Vagina (tissue), 2 donors: ENCODE data around the gene EDN3. TPM values are rescaled to one million over a fixed set of nuclear protein-coding genes. Genes with fewer than 3 reads are reported as not detected.

Experiments
- DNase-seq, 2 donors: peaks; one replicate each; pipeline ENCODE4 v3.0.0-alpha.2; 2017; ENCODE audit errors: extremely low spot score in 2 of 2
- H3K27ac ChIP-seq: fragments of 200-600 bp; sonication (generic); one replicate; pipeline ENCODE4 v1.5.1; 2019
- H3K27me3 ChIP-seq: fragments of 200-600 bp; sonication (generic); one replicate; pipeline ENCODE4 v1.5.1; 2019
- H3K36me3 ChIP-seq, 2 donors: fragments of 200-600 bp; sonication (generic); one replicate each; pipeline ENCODE4 v1.5.1; 2017 to 2019
- H3K4me1 ChIP-seq: fragments of 200-600 bp; sonication (generic); one replicate; pipeline ENCODE4 v1.5.1; 2019
- H3K4me3 ChIP-seq, 2 donors: fragments of 200-600 bp; sonication (generic); 1 replicate in 1 of 2; 2 replicates in 1 of 2; pipeline ENCODE4 v1.5.1; 2016 to 2019
- H3K9me3 ChIP-seq: fragments of 200-600 bp; sonication (generic); one replicate; pipeline ENCODE4 v1.5.1; 2019
- POLR2A ChIP-seq, 2 donors: fragments of 450-650 bp; IDR thresholded peaks; one replicate each; pipeline ENCODE4 v1.6.1; 2017; ENCODE audit warnings: antibody characterized with exemption in 2 of 2, mild to moderate bottlenecking in 2 of 2, moderate library complexity in 2 of 2
- POLR2AphosphoS5 ChIP-seq, 2 donors: sonication (generic); formaldehyde crosslinking; IDR thresholded peaks; one replicate each; pipeline ENCODE4 v1.9.0; 2017; ENCODE audit warnings: antibody characterized with exemption in 2 of 2, mild to moderate bottlenecking in 2 of 2, low read depth in 1 of 2; ENCODE audit not compliant: insufficient read depth in 1 of 2
- intact Hi-C: fragments of 100-400 bp; cut with DNase I; formaldehyde crosslinking; loops from one replicate; pipeline ENCODE4 v1.15.1; 2023
- total RNA-seq: library from RNA; depleted of rRNA; stranded (reverse); fragments of >200 nt; gene quantifications from one replicate; pipeline ENCODE4 v1.2.3, GENCODE V29; 2016
- TF ChIP-seq, protein P1 (sequence below), 3 experiments: fragments of 450-650 bp in 2 of 3; fragments of 200-600 bp in 1 of 3; sonication (generic) in 1 of 3; IDR thresholded peaks; one replicate each; pipeline ENCODE4 v1.5.1; 2017 to 2019; ENCODE audit warnings: antibody characterized with exemption in 3 of 3, mild to moderate bottlenecking in 2 of 3, moderate library complexity in 2 of 3

Gene EDN3
- total RNA-seq, 1 donor from 2014 or later: 220 TPM

DNA sequence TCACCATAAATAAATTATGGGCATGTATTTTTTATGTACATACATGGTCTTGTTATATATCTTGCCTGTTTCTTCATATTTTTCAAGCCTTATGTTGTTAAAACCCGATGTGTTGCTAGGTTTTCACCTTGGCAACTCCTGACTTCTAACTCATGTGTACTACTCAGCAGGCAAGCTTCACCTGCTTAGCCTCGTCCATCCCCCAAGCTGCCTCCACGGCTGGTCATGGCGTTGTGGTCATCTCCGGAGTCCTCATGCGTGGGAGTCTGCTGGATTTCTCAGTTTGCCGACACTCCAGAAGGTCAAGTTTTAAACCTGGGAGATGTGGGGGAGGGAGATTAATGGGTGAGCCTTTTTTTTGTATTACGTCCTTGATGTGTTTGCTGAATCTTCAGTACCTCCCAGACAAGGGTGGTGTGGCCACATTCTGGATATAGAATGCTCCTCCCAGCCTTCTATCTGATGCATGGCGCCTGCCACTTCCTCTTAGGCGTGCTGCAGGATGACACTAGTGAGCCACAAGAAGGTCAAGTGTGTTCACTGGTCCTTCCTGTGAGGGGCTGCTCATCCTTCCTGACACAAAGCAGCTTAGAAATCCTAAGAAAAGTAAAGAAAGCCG lies 26.6 kb upstream of the EDN3 start:
- Histone ChIP-seq H3K4me1 (no peaks in the 10 kb centered on the region), H3K9me3 (no peaks in the 10 kb centered on the region), H3K4me3 (no peak overlapping the region), H3K27me3 (no peaks in the 10 kb centered on the region), H3K27ac (no peak overlapping the region), H3K36me3 (no peaks in the 10 kb centered on the region)
- intact Hi-C loops: no loop called here
- DNase-seq: no peak
- TF ChIP-seq POLR2AphosphoS5 (IDR thresholded peaks at IDR 0.05; ENCODE audit: insufficient read depth in 1 of 2, low read depth in 1 of 2) (no peak), POLR2A (IDR thresholded peaks at IDR 0.05) (no peak)
- TF ChIP-seq, protein P1, sequence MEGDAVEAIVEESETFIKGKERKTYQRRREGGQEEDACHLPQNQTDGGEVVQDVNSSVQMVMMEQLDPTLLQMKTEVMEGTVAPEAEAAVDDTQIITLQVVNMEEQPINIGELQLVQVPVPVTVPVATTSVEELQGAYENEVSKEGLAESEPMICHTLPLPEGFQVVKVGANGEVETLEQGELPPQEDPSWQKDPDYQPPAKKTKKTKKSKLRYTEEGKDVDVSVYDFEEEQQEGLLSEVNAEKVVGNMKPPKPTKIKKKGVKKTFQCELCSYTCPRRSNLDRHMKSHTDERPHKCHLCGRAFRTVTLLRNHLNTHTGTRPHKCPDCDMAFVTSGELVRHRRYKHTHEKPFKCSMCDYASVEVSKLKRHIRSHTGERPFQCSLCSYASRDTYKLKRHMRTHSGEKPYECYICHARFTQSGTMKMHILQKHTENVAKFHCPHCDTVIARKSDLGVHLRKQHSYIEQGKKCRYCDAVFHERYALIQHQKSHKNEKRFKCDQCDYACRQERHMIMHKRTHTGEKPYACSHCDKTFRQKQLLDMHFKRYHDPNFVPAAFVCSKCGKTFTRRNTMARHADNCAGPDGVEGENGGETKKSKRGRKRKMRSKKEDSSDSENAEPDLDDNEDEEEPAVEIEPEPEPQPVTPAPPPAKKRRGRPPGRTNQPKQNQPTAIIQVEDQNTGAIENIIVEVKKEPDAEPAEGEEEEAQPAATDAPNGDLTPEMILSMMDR (IDR thresholded peaks at IDR 0.05): no peak

DNA sequence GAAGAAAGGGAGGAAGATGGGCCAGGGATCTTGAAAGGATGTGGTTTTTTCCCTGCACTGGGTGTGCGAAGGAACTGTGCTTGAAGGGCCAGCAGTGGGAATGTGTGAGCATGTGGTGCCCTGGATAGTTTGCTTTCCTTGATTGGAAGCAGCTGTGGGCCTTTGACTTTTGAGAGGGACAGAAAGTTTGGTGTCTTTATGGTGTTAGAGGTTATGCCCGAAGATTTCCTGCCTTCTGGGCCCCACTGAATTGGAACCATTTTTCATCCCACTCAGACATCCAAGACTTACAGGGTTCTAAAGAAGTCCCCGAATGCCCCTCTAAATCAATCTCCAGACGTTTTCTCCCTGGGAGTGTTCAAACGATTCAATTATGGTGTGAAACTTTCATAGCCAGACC lies 23.5 kb upstream of the EDN3 start:
- H3K4me3 ChIP-seq: no peak overlapping the region
- no peaks in the 10 kb centered on the region for H3K36me3 ChIP-seq
- H3K9me3 ChIP-seq: no peaks in the 10 kb centered on the region
- no peak overlapping the region for H3K27ac ChIP-seq
- intact Hi-C loops: no loop called here
- no peaks in the 10 kb centered on the region for H3K4me1 ChIP-seq
- TF ChIP-seq POLR2AphosphoS5 (IDR thresholded peaks at IDR 0.05; ENCODE audit: insufficient read depth in 1 of 2, low read depth in 1 of 2) (no peak), POLR2A (IDR thresholded peaks at IDR 0.05) (no peak)
- TF ChIP-seq, protein P1 (IDR thresholded peaks at IDR 0.05): no peak
- DNase-seq: no peak
- no peaks in the 10 kb centered on the region for H3K27me3 ChIP-seq

DNA sequence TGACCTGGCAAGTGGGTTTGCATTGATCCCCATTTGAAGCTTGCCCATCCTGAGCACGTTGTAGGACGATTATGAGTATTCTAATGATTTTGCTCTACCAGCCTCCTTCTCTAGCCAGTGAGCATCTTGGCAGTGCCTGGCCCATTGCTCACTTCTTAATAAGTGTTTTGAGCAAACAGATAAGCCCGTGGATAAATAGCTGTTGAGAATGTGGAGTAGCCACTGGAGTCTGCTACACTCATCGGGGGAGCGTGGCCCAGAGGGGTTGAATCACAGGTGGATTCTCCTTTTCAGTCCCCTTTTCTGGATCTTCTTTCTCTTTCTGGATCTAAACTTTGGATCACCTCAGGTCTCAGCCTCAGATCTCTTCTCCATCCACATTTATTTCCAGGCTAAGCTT lies 15.9 kb upstream of the EDN3 start:
- no peak overlapping the region for H3K27ac ChIP-seq
- TF ChIP-seq POLR2A (IDR thresholded peaks at IDR 0.05): no peak
- TF ChIP-seq POLR2AphosphoS5 (IDR thresholded peaks at IDR 0.05; ENCODE audit: insufficient read depth in 1 of 2, low read depth in 1 of 2): no peak
- TF ChIP-seq, protein P1 (IDR thresholded peaks at IDR 0.05): no peak
- no peaks in the 10 kb centered on the region for H3K4me1 ChIP-seq

DNA sequence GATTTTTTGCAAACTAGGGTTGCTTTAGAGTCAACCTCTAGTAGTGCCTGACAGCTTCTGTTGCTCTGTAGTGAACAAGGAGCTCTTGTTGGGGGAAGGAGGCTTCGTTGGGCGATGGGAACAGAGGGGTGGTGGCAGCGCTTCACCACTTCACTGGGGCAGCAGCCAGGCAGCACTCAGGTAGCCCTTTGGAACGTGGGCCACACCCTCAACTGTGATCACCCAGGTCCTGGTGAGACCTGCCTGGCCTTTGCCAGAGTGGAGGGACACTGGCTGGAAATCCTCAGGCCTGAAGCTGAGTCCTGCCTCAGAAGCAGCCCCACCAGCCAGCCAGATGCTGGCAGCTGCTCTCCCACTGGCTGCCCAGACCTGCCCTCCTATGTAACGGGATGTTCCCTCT lies 10.4 kb upstream of the EDN3 start:
- H3K27ac ChIP-seq: no peak overlapping the region
- H3K4me1 ChIP-seq: no peaks in the 10 kb centered on the region
- TF ChIP-seq, protein P1 (IDR thresholded peaks at IDR 0.05): no peak
- TF ChIP-seq POLR2AphosphoS5 (IDR thresholded peaks at IDR 0.05; ENCODE audit: insufficient read depth in 1 of 2, low read depth in 1 of 2) (no peak), POLR2A (IDR thresholded peaks at IDR 0.05) (no peak)
- no peak for DNase-seq
- H3K4me3 ChIP-seq: no peak overlapping the region
- no peaks in the 10 kb centered on the region for H3K36me3 ChIP-seq
- H3K27me3 ChIP-seq: no peaks in the 10 kb centered on the region
- intact Hi-C loops: no loop called here
- H3K9me3 ChIP-seq: no peaks in the 10 kb centered on the region

More for the DNA sequence above, 15.9 kb upstream of the EDN3 start:
- intact Hi-C loops: no loop called here
- no peak overlapping the region for H3K4me3 ChIP-seq
- DNase-seq: no peak
- H3K9me3 ChIP-seq: no peaks in the 10 kb centered on the region
- H3K36me3 ChIP-seq: no peaks in the 10 kb centered on the region
- H3K27me3 ChIP-seq: no peaks in the 10 kb centered on the region

DNA sequence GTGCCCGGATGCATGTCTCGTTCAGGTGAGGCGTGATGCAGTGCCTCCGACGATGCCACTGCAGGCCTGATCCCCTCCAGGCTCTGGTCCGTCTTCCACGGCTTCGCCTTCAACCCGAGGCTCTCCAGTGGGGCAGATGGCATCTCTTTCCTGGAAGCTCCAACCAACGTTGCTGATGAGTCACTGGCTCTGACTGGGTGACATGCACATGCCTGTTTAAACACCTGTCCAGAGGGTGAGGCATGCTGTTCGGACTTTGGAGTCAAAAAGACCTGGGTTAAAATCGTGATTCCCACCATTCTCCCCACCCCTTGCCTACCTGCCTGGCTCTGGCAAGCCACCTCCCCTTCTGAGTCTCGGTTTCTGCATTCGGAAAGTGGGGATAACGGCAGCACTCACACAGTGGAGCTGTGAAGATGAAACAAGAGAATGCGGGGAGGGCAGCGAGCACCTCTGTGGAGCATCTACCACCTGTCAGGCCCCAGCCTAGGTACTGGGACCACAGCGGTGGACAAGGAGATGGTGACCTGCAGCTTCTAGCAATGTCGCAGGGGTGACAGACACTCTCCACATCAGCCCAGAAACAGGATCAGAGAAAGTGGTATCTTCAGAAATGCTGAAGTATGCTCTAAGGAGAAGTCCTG lies 8.5 kb upstream of the EDN3 start:
- Histone ChIP-seq H3K4me3 (no peak overlapping the region), H3K27me3 (no peaks in the 10 kb centered on the region), H3K27ac (no peak overlapping the region), H3K36me3 (no peaks in the 10 kb centered on the region), H3K9me3 (no peaks in the 10 kb centered on the region), H3K4me1 (no peaks in the 10 kb centered on the region)
- no peak for DNase-seq
- intact Hi-C loops: no loop called here
- TF ChIP-seq, protein P1 (IDR thresholded peaks at IDR 0.05): no peak
- TF ChIP-seq POLR2A (IDR thresholded peaks at IDR 0.05): no peak
- TF ChIP-seq POLR2AphosphoS5 (IDR thresholded peaks at IDR 0.05; ENCODE audit: insufficient read depth in 1 of 2, low read depth in 1 of 2): no peak
